Activated CD8-positive, alpha-beta memory T cell treated with anti-CD3 and anti-CD28 coated beads, Interleukin-2, amount 50 U/mL, for 1 hour (primary cell): ENCODE data around the gene TGFBI.

Experiments used
- DNase-seq: peaks from one replicate; pipeline ENCODE4 v3.0.0-alpha.2; 2020; ENCODE audit errors: extremely low read depth

The TGFBI gene

GRCh38 chr5:136025900-136026299 lies 2.9 kb upstream of the TGFBI start:
- DNase-seq: no peak

- no peak for DNase-seq
Observed at GRCh38 chr5:136026636-136027035, 2.2 kb upstream of the TGFBI start.

GRCh38 chr5:136027311-136027710 lies 1.5 kb upstream of the TGFBI start:
- no peak for DNase-seq

GRCh38 chr5:136028090-136028489 lies 698 bp upstream of the TGFBI start:
- no peak for DNase-seq

GRCh38 chr5:136030252-136030651 lies 1.5 kb downstream of the TGFBI start:
- no peak for DNase-seq

- no peak for DNase-seq
Observed at GRCh38 chr5:136030956-136031611, 2.3 kb downstream of the TGFBI start.

- no peak for DNase-seq
Observed at GRCh38 chr5:136031711-136032110, 2.9 kb downstream of the TGFBI start.

GRCh38 chr5:136032564-136032963 lies 3.8 kb downstream of the TGFBI start:
- no peak for DNase-seq

- no peak for DNase-seq
Observed at GRCh38 chr5:136033234-136033633, 4.4 kb downstream of the TGFBI start.

- DNase-seq: no peak
Observed at GRCh38 chr5:136033848-136034247, 5.1 kb downstream of the TGFBI start.

- DNase-seq: no peak
Observed at GRCh38 chr5:136034492-136034891, 5.7 kb downstream of the TGFBI start.

- no peak for DNase-seq
Observed at GRCh38 chr5:136034984-136035383, 6.2 kb downstream of the TGFBI start.

GRCh38 chr5:136035837-136036236 lies 7.0 kb downstream of the TGFBI start:
- DNase-seq: no peak

GRCh38 chr5:136036293-136036911 lies 7.6 kb downstream of the TGFBI start:
- no peak for DNase-seq

- DNase-seq: no peak
Observed at GRCh38 chr5:136037001-136037705, 8.4 kb downstream of the TGFBI start.

GRCh38 chr5:136038635-136039034 lies 9.8 kb downstream of the TGFBI start:
- DNase-seq: no peak

- no peak for DNase-seq
Observed at GRCh38 chr5:136039202-136039601, 10.4 kb downstream of the TGFBI start.

GRCh38 chr5:136040746-136041415 lies 12.1 kb downstream of the TGFBI start:
- DNase-seq: no peak

GRCh38 chr5:136042156-136042555 lies 13.4 kb downstream of the TGFBI start:
- DNase-seq: no peak

GRCh38 chr5:136042665-136043121 lies 13.9 kb downstream of the TGFBI start:
- DNase-seq: no peak

GRCh38 chr5:136043551-136043950 lies 14.8 kb downstream of the TGFBI start:
- no peak for DNase-seq

GRCh38 chr5:136043968-136044610 lies 15.3 kb downstream of the TGFBI start:
- no peak for DNase-seq
